ENCODE results near the gene SPTLC3.

SPTLC3 gene

DNA sequence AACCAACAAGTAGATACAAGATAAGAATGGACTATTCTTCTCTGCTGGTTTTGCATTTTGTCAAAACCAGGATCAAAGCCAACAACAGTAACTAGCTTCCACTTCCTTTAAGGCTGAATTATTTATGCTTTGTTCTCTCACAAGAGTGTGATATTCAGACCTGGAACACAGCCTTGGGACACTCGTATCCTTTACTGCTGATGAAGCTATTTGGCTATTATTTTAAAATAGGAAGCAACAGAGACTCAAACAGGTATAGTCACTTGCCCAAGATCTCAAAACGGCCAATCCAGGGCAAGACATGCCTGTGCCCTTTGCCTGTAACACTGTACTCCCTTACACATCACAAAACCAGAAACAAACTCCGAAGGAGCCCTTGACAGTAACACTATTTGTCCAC, 19.9 kb downstream of the SPTLC3 start:
- TF ChIP-seq, protein P1, sequence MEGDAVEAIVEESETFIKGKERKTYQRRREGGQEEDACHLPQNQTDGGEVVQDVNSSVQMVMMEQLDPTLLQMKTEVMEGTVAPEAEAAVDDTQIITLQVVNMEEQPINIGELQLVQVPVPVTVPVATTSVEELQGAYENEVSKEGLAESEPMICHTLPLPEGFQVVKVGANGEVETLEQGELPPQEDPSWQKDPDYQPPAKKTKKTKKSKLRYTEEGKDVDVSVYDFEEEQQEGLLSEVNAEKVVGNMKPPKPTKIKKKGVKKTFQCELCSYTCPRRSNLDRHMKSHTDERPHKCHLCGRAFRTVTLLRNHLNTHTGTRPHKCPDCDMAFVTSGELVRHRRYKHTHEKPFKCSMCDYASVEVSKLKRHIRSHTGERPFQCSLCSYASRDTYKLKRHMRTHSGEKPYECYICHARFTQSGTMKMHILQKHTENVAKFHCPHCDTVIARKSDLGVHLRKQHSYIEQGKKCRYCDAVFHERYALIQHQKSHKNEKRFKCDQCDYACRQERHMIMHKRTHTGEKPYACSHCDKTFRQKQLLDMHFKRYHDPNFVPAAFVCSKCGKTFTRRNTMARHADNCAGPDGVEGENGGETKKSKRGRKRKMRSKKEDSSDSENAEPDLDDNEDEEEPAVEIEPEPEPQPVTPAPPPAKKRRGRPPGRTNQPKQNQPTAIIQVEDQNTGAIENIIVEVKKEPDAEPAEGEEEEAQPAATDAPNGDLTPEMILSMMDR (IDR thresholded peaks at IDR 0.05; ENCODE audit: low read depth, low read length, missing control alignments): no peak
- H3K4me3 ChIP-seq (ENCODE audit: low read depth, low read length): no peak overlapping the region
- no peak for DNase-seq (ENCODE audit: low read depth)

DNA sequence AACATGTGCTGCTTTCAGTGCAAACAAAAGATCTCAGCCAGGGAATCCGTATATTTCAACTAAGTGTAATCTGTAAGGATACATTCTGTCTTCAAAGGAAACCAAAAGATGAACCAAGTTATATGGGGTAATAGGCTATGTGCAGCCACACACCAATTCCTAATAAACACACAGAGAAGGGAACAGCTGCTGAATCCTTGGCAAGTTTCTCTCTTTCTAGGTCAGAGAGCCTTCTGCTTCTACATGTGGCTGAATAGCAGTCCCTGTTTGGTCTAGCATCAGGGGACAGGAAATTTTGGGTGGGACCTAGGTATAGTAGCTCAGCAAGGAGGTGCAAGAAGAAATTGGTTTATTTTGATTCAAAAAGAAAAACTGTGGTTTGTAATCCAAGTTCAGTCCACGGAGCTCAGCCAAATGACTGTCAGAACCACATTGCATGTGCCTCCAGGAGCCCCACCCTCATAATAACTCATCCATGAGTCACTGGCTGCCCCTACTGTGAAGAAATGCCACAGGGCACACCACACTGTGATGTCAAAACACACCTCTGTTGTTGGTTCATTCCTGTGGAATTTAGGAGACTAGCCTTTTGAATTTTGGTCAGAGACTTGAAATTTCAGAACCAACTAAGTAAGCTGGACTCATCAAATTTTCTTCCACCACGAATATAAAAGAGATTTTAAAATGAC, 21.1 kb downstream of the SPTLC3 start:
- H3K4me3 ChIP-seq (ENCODE audit: low read depth, low read length): no peak overlapping the region
- TF ChIP-seq, protein P1 (IDR thresholded peaks at IDR 0.05; ENCODE audit: low read depth, low read length, missing control alignments): no peak
- DNase-seq (ENCODE audit: low read depth): no peak

DNA sequence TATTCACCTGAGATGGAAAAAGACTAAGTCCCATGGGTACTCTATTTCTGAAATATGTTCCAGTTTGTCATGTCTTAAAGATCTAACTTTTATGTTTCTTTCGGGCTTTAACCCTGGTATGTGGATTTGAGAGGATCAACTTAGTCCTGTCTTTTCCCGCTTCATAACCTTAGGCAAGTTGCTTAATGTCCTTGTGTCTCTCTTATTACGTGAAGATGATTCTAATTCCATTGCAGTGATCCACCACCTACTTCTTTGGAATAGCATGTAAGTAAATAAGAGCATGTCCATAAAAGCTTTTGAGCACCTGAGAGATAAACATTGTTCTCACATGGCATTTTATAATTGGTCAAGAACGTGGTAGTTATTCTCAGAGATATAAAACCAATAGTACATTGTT, 23.0 kb downstream of the SPTLC3 start:
- TF ChIP-seq, protein P1 (IDR thresholded peaks at IDR 0.05; ENCODE audit: low read depth, low read length, missing control alignments): no peak
- no peak for DNase-seq (ENCODE audit: low read depth)
- H3K4me3 ChIP-seq (ENCODE audit: low read depth, low read length): no peak overlapping the region

DNA sequence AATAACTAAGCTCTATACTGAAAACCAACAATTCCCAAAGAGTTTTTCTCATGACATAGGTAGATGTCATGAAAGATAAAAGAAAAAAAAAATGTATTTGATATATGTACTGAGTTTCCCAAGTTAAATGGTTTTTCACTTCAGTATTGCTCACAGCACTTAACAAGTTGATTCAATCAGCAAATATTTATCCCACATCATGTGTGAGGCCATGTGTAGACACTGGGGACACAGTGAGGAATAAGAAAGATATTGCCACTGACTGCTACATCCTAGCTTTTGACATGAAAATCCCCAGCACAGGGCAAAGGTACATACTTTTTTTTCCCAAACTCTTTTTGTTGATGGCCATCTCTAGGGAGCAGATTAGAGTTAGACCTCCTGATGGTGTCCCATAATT, 25.3 kb downstream of the SPTLC3 start:
- no peak overlapping the region for H3K4me3 ChIP-seq (ENCODE audit: low read depth, low read length)
- DNase-seq (ENCODE audit: low read depth): no peak
- TF ChIP-seq, protein P1 (IDR thresholded peaks at IDR 0.05; ENCODE audit: low read depth, low read length, missing control alignments): no peak

DNA sequence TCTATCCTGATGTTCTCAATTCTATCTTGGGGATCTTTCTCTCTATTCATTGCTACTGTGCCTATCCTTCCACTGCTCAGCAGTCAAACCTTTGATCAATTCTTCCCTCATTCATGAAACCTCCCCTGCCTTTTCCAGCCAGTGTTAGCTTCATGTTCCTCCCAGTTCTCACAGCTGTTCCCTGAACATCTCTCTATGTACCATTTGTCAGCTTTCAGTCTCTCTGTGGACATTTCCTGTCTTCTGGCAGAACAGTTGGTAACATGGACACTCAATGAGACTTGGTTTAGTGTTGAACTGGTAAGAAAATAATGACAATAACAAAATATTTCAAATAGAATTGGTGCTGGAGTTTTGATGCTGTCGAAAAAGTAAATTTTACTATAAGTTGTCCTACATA, 26.2 kb downstream of the SPTLC3 start:
- TF ChIP-seq, protein P1 (IDR thresholded peaks at IDR 0.05; ENCODE audit: low read depth, low read length, missing control alignments): no peak
- H3K4me3 ChIP-seq (ENCODE audit: low read depth, low read length): no peak overlapping the region
- DNase-seq (ENCODE audit: low read depth): no peak

DNA sequence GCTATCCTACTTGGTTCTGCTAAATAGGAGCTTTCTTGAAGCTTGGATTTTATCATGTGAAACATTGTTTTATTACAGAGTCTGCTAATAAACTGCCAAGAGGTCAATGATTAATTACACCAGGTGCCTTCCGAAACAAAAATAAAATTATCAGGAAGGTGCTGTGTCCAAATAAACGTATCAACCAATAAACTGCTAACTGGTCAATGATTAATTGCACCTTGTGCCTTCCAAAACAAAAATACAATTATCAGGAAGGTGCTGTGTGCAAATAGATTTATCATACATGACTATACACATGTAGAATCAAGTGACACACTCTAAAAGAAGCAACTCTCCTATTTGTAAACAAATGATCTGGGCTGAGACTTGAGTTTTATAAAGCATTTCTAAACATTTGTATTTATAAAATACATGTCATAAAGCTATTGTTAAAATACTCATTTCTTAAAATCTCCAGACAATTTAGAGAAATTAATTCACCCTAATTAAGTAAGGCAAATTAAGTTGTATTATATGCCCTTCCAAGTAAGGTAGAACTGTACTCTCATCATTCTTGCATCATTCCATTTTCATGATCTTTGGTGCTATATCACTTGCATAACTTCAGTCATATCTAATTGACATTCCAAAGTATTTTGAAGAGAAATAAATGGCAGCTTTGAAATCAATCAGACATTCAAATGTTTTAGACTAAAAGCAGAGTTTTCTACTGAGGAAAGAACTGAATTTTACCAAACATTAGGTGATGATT, 26.8 kb downstream of the SPTLC3 start:
- H3K4me3 ChIP-seq (ENCODE audit: low read depth, low read length): no peak overlapping the region
- no peak for DNase-seq (ENCODE audit: low read depth)
- TF ChIP-seq, protein P1 (IDR thresholded peaks at IDR 0.05; ENCODE audit: low read depth, low read length, missing control alignments): no peak

Measured in GM12864 (cell line).